Measurements from ENCODE around the gene UGT1A3.

The UGT1A3 gene

DNA sequence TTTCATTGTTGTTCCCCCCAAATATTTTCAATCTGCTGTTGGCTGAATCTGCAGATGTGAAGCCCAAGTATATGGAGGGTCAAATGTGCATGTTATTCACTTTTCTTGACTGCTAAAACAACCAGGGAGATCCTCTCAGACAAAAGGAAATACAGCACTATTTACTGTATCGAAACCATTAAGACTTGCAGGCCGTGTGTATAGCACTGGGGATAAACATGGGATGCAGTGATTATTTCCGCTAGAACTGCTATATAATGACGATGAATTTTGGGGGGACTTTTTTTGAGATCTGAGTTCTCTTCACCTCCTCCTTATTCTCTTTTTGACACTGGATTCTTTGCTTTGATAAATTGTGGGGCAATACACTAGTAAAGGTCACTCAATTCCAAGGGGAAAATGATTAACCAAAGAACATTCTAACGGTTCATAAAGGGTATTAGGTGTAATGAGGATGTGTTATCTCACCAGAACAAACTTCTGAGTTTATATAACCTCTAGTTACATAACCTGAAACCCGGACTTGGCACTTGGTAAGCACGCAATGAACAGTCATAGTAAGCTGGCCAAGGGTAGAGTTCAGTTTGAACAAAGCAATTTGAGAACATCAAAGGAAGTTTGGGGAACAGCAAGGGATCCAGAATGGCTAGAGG lies 27.7 kb downstream of the UGT1A3 start:
- no peak for DNase-seq (ENCODE audit: low read depth in 1 of 2, low spot score in 1 of 2)

DNA sequence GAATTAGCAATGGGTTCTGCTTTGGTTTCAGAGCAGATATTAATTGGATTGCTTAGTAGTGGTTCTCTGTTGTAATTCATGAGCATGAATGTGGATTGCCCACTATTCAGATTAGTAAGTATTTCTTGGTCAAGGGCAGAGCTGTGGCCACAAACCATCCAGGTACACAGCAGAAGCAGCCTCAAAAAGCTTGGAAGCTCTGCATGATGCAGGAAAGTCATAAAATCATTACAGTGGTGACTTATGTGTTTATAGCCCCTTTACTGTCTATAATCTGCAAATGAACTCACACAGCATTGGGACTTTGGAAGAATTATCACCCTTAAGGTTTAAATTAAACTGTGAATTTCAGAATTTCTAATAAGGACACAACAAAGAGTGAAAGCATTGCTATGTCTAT lies 29.3 kb downstream of the UGT1A3 start:
- DNase-seq (ENCODE audit: low read depth in 1 of 2, low spot score in 1 of 2) = no peak

DNA sequence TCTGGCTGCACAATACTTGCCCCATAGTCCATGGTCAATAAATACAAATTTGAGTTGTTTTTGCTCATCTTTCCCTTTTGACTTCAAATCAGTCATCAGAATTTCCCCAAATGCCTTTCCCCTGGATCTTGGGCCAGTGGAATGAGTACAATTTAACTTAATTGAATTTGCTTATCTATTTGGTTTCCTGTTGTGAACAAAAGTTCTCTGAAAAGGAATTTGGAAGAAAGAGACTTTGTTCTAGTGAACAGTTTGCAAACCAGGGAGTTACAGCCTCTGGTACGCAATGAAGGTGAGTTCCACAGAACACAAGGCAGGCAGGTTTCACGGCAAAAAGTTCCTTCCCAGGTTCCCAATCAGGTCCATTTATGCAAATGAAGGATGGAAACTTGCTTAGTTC lies 30.0 kb downstream of the UGT1A3 start:
- DNase-seq (ENCODE audit: low read depth in 1 of 2, low spot score in 1 of 2) = no peak

DNA sequence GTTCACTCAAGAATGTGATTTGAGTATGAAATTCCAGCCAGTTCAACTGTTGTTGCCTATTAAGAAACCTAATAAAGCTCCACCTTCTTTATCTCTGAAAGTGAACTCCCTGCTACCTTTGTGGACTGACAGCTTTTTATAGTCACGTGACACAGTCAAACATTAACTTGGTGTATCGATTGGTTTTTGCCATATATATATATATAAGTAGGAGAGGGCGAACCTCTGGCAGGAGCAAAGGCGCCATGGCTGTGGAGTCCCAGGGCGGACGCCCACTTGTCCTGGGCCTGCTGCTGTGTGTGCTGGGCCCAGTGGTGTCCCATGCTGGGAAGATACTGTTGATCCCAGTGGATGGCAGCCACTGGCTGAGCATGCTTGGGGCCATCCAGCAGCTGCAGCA lies 31.2 kb downstream of the UGT1A3 start, which contains the start of gene UGT1A1:
Gene UGT1A1 (plus strand): TSS at position 228 of the 400 bp plus-strand sequence. CDS start 18 bp downstream, at position 246.
- DNase-seq (ENCODE audit: low read depth in 1 of 2, low spot score in 1 of 2) = no peak

DNA sequence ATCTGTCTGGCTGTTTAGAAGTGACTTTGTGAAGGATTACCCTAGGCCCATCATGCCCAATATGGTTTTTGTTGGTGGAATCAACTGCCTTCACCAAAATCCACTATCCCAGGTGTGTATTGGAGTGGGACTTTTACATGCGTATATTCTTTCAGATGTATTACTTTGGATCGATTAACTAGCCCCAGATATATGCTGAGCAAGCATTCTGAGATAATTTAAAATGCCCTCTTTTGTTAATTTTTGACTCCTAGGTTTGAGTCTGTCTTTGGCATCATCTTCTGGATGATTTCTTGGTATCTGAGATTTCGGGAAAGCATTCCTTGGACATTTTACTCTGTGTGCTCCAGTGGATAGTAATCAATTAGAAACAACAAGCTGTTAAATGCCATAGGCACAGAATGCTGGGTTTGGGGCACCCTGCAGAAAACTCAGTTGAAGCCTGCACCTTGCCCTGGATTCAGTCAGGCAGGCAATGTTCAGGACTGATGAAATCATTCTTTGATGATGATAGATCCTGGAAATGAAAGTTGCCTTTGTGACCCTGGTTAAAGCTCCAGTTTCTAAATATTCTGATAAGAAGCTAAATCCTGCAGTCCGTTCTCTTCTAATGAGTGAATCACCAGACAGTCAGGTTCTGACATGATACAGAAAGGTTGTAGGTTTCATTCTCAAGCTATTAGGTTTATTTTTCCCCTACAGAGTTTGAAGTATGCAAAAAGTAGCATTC lies 32.4 kb downstream of the UGT1A3 start:
- no peak for DNase-seq (ENCODE audit: low read depth in 1 of 2, low spot score in 1 of 2)

DNA sequence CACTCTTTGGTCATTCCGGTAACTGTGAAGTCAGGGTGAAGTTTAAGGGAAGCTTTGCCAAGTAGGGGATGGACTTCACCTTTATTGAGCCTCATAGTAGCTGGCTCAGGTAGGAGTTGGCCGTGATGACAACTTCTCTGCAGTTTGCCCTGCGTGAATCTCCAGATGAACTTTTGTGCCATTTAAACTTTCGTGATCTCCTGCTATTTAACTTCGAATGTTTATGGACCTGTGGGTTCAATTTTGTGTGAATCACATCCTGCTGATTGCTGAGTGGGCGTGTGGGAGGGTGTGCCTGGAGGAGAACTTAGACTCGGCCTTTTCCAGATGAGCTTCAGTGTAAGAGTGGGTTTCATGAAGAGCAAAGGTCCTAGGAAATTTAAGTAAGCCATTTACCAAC lies 35.4 kb downstream of the UGT1A3 start:
- DNase-seq (ENCODE audit: low read depth in 1 of 2, low spot score in 1 of 2) = no peak

DNA sequence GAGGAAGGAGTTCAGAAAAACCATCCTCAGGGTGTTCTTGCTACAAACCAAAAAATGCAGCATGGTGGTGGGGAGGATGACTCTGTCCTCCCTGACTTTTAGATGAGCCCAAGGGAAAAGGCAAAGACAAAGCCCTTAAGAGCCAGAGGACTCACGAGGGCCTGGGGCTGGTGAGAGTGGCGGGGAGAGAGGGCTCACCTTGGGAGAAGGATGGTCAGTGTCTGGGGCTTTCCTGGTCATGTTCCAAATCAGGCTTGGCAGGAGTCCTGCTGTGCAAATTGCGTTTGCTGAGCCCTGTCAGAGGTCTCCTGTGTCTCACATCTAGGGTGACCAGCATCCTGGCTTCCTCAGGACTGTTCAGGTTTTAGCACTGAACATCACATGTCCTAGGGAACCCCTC lies 35.9 kb downstream of the UGT1A3 start:
- no peak for DNase-seq (ENCODE audit: low read depth in 1 of 2, low spot score in 1 of 2)

DNA sequence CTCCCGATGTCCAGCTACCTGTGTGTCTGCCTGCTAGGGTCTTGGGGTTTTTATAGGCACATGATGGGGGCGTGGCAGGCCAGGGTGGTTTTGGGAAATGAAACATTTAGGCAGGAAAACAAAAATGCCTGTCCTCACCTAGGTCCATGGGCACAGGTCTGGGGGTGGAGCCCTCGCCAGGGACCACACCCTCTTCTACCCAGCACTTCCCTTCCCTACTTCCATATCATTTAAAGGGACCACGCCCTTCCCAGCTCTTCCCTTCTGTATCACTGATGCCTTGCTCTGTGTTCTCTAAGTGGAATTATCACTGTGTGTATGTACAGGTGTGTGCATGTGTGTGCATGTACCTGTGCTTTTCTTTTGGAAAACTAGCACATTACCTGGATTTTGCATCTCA lies 37.6 kb downstream of the UGT1A3 start:
- no peak for DNase-seq (ENCODE audit: low read depth in 1 of 2, low spot score in 1 of 2)

DNA sequence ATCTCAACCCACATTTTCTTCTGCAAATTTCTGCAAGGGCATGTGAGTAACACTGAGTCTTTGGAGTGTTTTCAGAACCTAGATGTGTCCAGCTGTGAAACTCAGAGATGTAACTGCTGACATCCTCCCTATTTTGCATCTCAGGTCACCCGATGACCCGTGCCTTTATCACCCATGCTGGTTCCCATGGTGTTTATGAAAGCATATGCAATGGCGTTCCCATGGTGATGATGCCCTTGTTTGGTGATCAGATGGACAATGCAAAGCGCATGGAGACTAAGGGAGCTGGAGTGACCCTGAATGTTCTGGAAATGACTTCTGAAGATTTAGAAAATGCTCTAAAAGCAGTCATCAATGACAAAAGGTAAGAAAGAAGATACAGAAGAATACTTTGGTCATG lies 39.2 kb downstream of the UGT1A3 start:
- no peak for DNase-seq (ENCODE audit: low read depth in 1 of 2, low spot score in 1 of 2)

DNA sequence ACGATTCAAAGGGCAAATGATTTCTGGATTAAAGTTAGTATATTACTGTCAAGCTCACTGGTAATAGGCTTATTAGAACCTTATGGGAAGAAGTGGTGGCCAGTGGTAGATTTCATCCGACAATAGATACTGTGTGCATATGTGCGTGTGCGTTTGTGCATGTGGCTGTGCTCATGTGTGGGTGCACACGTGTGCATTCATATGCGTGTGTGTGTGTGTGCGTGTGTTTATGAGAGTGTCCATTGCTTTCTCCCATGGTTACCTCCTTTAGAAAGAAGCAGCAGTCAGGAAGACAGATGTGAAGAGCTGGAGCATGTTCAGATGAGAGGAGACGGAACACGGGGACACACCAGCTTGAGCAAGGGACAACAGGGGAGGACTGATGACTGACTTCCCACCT lies 40.4 kb downstream of the UGT1A3 start:
- no peak for DNase-seq (ENCODE audit: low read depth in 1 of 2, low spot score in 1 of 2)

DNA sequence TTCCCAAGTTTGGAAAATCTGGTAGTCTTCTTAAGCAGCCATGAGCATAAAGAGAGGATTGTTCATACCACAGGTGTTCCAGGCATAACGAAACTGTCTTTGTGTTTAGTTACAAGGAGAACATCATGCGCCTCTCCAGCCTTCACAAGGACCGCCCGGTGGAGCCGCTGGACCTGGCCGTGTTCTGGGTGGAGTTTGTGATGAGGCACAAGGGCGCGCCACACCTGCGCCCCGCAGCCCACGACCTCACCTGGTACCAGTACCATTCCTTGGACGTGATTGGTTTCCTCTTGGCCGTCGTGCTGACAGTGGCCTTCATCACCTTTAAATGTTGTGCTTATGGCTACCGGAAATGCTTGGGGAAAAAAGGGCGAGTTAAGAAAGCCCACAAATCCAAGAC lies 43.3 kb downstream of the UGT1A3 start:
- no peak for DNase-seq (ENCODE audit: low read depth in 1 of 2, low spot score in 1 of 2)

DNA sequence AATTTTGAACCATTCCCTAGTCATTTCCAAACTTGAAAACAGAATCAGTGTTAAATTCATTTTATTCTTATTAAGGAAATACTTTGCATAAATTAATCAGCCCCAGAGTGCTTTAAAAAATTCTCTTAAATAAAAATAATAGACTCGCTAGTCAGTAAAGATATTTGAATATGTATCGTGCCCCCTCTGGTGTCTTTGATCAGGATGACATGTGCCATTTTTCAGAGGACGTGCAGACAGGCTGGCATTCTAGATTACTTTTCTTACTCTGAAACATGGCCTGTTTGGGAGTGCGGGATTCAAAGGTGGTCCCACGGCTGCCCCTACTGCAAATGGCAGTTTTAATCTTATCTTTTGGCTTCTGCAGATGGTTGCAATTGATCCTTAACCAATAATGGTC lies 43.7 kb downstream of the UGT1A3 start:
- no peak for DNase-seq (ENCODE audit: low read depth in 1 of 2, low spot score in 1 of 2)

DNA sequence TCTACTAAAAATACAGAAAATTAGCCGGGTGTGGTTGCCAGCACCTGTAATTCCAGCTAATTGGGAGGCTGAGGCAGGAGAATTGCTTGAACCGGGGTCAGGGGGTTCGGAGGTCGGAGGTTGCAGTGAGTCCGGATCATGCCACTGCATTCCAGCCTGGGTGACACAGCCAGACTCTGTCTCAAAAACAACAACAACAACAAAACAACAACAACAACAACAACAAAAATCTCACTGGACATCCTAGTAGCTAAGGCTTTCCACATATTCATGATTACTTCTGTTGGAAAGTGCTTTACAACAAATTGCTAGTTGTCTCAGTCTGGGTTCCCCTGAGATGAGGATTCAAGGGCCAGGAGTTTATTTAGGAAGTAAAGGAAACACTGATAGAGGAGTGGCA lies 45.0 kb downstream of the UGT1A3 start:
- DNase-seq (ENCODE audit: low read depth in 1 of 2, low spot score in 1 of 2) = no peak

DNA sequence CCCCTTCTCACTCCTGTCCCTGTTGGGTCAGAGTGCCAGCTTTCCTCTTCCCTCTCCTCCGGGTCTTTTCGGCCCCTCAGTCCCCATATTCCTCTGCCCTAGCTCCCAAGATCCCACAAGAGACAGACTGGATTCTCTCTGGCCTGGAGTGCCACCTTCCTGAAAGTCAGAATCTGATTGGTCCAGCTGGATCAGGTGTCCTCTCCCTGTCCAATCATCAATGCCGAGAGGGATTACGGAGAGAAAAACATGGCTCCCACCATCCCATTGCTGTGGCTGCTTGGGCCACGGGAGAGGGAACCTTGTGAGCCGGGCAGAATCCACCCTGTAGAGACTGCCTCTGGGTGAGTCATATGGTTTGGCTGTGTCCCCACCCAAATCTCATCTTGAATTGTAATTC lies 46.6 kb downstream of the UGT1A3 start:
- DNase-seq (ENCODE audit: low read depth in 1 of 2, low spot score in 1 of 2) = no peak

DNA sequence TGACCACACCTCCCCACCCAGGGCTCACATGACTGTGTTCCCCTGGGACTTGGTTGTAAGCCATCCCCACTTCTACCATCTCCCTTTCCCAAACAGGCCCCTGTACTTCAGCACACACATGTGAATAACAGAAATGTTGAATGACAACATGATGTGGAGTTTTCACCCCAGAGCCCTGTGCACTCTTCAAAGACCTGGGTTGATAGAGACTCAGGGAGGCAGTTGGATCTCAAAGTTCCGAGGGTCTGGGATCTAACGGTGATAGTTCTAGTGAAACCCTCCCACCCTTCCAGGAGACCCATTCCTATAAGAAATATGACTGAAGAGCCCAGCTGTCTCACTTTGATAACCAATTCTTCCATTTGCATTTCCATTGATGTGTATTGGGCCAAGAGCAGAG lies 49.2 kb downstream of the UGT1A3 start, which contains the start of gene MROH2A:
Gene MROH2A (plus strand): TSS at position 301 of the 400 bp plus-strand sequence. CDS start 1,029 bp downstream, outside the sequence.
- DNase-seq (ENCODE audit: low read depth in 1 of 2, low spot score in 1 of 2) = no peak

DNA sequence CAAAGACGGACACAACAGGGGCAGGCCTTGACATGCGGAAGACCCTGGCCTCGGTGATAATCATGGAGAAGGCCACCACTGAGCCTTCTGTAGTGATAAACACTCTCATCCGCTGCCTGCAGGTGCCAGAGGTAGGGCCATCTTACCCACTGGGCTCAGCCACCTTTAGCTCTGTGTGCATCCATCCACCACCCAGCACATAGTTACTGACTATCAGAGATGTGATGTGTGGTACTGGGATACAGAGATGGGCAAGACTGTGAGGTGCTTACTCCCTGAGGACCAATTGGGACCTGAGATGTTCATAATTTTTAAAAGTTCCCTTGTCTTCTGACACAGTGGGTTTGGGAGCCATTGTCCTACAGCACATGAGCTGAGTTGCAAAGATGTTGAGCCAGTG lies 50.9 kb downstream of the UGT1A3 start:
- DNase-seq (ENCODE audit: low read depth in 1 of 2, low spot score in 1 of 2) = no peak

DNA sequence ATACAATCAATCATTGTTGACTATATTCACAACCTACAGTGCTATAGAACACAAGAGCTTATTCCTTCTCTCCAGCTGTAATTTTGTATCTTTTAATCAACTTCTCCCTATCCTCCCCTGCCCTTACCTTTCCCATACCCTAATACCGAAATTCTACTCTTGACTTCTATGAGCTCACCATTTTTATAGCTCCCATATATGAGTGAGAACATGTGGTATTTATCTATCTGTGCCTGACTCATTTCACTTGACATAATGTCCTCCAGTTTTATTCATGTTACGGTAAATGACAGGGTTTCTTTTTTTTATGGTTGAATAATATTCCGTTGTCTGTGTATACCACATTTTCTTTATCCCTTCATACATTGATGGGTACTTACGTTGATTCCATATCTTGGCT lies 51.9 kb downstream of the UGT1A3 start:
- no peak for DNase-seq (ENCODE audit: low read depth in 1 of 2, low spot score in 1 of 2)

DNA sequence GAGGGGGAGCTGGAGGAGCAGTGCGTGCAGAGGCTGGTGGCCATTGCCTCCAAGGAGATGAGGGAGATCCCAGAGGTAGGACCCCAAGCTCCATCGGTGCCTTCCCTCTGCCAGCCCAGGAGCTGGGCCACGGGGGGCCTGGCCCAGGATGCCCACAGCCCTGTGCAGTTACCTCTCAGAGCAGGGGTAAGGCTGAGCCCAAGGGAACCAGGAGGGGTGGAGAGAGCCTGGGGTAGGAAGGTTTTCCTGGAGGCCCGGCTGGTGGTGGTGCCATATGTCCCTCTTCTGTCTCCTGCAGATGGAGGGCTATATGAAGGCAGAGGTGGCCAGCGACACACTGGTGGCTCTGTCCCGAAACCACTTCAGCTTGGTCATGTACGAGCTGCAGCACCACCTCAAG lies 60.7 kb downstream of the UGT1A3 start:
- DNase-seq (ENCODE audit: low read depth in 1 of 2, low spot score in 1 of 2) = no peak

DNA sequence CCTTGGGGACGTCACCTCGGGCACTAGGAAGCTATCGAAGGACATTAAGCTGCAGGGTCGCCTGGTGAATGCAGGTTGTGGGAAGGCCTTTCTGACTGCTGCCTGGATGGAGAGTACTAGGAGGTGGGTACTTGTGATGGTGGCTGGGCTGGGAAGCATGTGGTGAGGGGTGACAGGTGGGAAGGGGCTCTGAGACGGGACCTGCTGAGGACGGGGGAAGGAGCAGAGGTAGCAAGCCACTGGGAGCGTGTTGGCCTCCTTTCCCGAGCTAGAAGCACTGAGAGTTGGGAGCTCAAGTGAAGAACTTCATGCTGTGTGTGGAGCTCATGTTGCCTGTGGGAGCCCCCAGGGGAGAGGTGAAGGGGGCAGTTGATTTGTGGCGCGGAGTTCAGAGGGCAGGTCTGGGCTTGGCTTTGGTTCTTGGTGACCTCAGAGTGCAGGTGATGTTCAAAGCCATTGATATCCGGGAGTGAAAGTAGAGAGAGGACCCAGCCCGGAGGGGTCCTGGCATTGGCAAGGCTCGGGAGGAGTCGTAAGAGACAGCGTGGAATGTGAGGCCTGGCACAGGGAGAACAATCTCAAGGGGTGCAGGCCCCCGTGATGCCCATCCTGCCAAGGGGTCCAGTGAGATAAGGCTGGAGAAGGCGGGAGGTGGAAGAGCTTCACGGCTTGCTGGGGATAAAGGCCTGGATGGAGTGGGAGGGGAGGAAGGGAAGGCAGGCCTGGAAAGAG lies 62.5 kb downstream of the UGT1A3 start:
- no peak for DNase-seq (ENCODE audit: low read depth in 1 of 2, low spot score in 1 of 2)

DNA sequence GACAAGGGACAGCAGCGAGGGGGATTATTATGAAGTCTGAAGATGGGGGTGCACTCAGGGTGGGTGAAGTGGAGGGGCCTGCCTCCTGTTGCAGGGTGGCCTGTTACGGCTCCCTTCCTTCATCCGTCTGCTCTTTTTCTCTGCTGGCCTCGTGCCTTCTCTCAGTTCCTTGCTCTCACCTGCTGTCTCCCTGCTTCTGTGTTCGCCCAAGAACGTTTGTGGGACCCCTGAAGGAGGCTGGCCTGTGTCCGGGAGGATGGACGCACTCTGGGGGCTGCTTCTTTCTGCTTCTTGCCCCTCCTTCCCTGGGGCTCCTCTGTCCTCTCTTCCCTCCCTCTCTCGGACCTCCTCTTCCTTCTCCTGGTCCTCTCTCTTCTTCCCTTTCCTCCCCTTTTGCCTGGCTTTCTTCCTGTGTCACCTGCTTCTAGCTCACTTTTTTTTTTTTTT lies 63.1 kb downstream of the UGT1A3 start:
- no peak for DNase-seq (ENCODE audit: low read depth in 1 of 2, low spot score in 1 of 2)

DNA sequence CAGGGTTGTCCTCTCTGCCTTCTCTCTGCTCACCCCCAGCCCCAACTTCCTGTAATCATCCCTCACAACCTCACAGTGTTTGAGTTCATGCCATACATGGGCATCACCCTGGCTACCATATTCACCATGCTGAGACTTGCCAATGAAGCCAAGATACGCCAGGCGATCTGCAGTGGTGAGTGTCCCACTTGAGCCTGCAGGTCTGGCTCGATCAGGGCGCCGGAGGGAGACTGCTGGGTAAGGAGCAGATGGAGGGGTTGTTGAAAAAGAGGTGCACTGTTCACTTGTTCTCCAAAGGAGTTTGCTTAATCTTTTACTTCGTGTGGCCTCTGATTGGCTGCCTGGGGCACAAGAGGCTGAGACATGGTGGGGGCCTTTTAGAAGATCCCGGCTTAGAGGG lies 63.9 kb downstream of the UGT1A3 start:
- no peak for DNase-seq (ENCODE audit: low read depth in 1 of 2, low spot score in 1 of 2)

Data from activated T-helper 1 cell treated with anti-CD3 and anti-CD28 coated beads, Interleukin-2, amount 50 U/mL, for 16 hours (primary cell).